Nephron progenitor cell (in vitro differentiated cells): ENCODE data around the gene NAT10.

Experiments used
- DNase-seq: peaks from one replicate; pipeline ENCODE4 v3.0.0; 2021
- H3K27ac Mint-ChIP-seq: 2 replicates; pipeline ENCODE4 v1.8.0; 2021; ENCODE audit warnings: mild to moderate bottlenecking, moderate library complexity, mixed read lengths
- H3K27me3 Mint-ChIP-seq: 2 replicates; pipeline ENCODE4 v1.8.0; 2021; ENCODE audit warnings: mild to moderate bottlenecking, low read depth, mixed read lengths; ENCODE audit not compliant: poor library complexity
- H3K36me3 Mint-ChIP-seq: 2 replicates; pipeline ENCODE4 v1.8.0; 2021; ENCODE audit warnings: low read depth, mixed read lengths
- H3K4me1 Mint-ChIP-seq: 2 replicates; pipeline ENCODE4 v1.8.0; 2021; ENCODE audit warnings: mixed read lengths
- H3K4me3 Mint-ChIP-seq: 2 replicates; pipeline ENCODE4 v1.8.0; 2021; ENCODE audit warnings: mild to moderate bottlenecking, moderate library complexity, mixed read lengths
- H3K9me3 Mint-ChIP-seq: 2 replicates; pipeline ENCODE4 v1.8.0; 2021; ENCODE audit warnings: mild to moderate bottlenecking, moderate library complexity, mixed read lengths
- CTCF ChIP-seq: fragments of 200-600 bp; sonication (generic); IDR thresholded peaks from 2 replicates; pipeline ENCODE4 v1.5.0; 2021; ENCODE audit warnings: antibody characterized with exemption

Gene NAT10

GRCh38 chr11:34194576-34195335, 89.3 kb downstream of the NAT10 start:
- Mint-ChIP-seq H3K27ac (no peak overlapping the region), H3K27me3 (peaks cover 52% of the 10 kb centered on the region), H3K4me1 (peaks cover 41% of the 10 kb centered on the region), H3K36me3 (no peaks in the 10 kb centered on the region), H3K9me3 (no peaks in the 10 kb centered on the region), H3K4me3 (no peak overlapping the region)
- TF ChIP-seq CTCF, result no peak
- no peak for DNase-seq
